ENCODE measurements around the gene ZNF268.

ZNF268 gene
- 13.2 to 20.9 (median 13.3) reads per million in 3 donors for total RNA-seq

DNA sequence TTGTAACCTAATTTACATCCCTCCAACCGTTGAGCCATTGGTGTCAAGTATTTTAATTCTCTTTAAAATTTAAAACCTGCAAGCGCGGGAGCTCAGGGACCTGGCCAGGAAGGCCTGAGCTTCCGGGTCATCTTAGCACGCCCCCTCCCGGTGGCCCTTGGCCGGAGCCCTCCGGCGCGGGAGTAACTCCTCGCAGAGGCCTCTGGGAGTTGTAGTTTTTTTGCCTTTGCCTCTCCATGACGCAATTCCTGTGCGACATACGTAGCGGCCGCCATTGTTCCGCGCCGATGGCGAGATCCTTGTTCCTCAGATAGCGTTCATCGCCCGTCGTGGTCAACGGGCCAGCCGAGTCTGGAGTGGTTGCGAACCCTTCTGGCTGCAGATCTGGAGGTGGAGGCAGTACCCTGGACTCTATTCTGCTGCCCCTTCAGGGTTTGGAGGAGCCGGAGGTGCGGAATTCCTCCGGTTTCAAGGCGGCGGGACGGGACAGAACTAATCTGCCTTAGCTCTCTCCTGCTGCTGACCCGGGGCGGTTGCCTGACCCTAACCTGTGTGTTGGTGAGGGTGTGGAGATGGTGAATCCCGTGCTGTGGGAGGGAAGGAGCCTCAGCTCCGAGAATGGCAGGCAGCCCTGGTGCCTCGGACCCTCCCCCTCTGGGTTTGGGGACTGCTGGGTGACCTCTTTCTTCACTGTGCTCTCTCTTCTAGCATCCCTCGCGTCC is at the start of gene ZNF268:
ZNF268 (plus strand) TSS at position 258 of the 722 bp plus-strand sequence. CDS start 503 bp downstream, outside the sequence.
- peaks cover 3% of the 10 kb centered on the region for H3K9me3 ChIP-seq (ENCODE audit: control insufficient read depth, low read length)
- peak within 1 kb of the TSS; percentile 86 for H3K4me3 ChIP-seq (ENCODE audit: insufficient read depth, low read depth, low read length, poor library complexity, severe bottlenecking)
- peak within 1 kb of the TSS; percentile 67 for H3K27ac ChIP-seq (ENCODE audit: insufficient read depth, low read length, poor library complexity, severe bottlenecking)
- peaks cover 32% of the 10 kb centered on the region for H3K36me3 ChIP-seq (ENCODE audit: control insufficient read depth, insufficient read depth, low read length)
- peaks cover 5% of the 10 kb centered on the region for H3K4me1 ChIP-seq (ENCODE audit: control insufficient read depth, insufficient read depth, low read length, poor library complexity, severe bottlenecking)
- DNase-seq = peak; percentile 65 to 79 (median 75)
- no peaks in the 10 kb centered on the region for H3K27me3 ChIP-seq (replicated peaks; ENCODE audit: control insufficient read depth, insufficient read depth, low read length, poor library complexity, severe bottlenecking)

DNA sequence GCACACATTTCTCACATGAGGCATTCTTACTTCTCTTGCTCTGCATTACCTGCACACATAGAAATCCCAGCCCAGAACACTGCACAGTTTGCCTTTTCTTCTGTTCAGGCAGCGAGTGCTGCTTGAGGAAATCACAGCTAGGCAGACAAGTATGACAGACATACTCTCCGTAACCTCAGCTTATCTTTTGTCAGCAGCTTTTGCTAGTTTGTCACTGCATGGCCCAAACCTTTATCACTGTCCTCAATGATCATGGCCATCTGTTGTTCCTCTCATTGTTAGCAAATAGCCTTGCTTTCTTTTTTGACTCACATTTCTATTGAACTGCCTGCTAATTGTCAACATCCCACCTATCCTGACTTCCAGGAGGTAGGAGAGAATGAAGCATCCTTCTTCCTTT is 45.5 kb upstream of the ZNF268 start:
- Histone ChIP-seq H3K4me1 (ENCODE audit: control insufficient read depth, insufficient read depth, low read length, poor library complexity, severe bottlenecking) (peaks cover 2% of the 10 kb centered on the region), H3K27me3 (replicated peaks; ENCODE audit: control insufficient read depth, insufficient read depth, low read length, poor library complexity, severe bottlenecking) (no peaks in the 10 kb centered on the region), H3K4me3 (ENCODE audit: insufficient read depth, low read depth, low read length, poor library complexity, severe bottlenecking) (no peak overlapping the region), H3K9me3 (ENCODE audit: control insufficient read depth, low read length) (peaks cover 32% of the 10 kb centered on the region), H3K36me3 (ENCODE audit: control insufficient read depth, insufficient read depth, low read length) (peaks cover 39% of the 10 kb centered on the region), H3K27ac (ENCODE audit: insufficient read depth, low read length, poor library complexity, severe bottlenecking) (no peak overlapping the region)
- no peak for DNase-seq

DNA sequence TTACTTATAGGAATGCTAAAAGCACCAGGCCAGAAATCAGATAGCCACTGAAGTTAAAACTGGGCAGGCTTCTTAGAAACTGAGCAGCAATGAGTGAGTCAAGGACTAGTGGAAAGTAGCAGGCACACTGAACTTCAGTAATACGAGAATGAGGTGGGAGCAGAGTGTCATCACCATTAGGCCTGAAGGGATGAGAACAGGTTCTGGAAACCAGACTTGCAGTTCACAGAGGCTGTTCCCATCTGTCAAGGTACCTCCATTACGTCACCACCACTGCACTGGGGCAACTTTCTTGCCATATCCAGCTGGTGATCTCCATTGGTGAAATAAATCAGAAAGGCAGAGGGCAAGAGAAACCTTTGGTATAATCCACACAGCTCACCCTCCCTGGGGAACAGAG is 35.3 kb upstream of the ZNF268 start:
- H3K9me3 ChIP-seq (ENCODE audit: control insufficient read depth, low read length) = peaks cover 23% of the 10 kb centered on the region

DNA sequence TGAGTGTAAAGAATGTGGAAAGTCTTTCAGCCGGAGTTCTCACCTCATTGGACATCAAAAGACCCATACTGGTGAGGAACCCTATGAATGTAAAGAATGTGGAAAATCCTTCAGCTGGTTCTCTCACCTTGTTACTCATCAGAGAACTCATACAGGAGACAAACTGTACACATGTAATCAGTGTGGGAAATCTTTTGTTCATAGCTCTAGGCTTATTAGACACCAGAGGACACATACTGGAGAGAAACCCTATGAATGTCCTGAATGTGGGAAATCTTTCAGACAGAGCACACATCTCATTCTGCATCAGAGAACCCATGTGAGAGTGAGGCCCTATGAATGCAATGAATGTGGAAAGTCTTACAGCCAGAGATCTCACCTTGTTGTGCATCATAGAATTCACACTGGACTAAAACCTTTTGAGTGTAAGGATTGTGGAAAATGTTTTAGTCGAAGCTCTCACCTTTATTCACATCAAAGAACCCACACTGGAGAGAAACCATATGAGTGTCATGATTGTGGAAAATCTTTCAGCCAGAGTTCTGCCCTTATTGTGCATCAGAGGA is 25.1 kb upstream of the ZNF268 start:
- H3K36me3 ChIP-seq (ENCODE audit: control insufficient read depth, insufficient read depth, low read length) = peaks cover 48% of the 10 kb centered on the region

More for the DNA sequence above, 35.3 kb upstream of the ZNF268 start:
- Histone ChIP-seq H3K4me3 (ENCODE audit: insufficient read depth, low read depth, low read length, poor library complexity, severe bottlenecking) (no peak overlapping the region), H3K27ac (ENCODE audit: insufficient read depth, low read length, poor library complexity, severe bottlenecking) (no peak overlapping the region), H3K27me3 (replicated peaks; ENCODE audit: control insufficient read depth, insufficient read depth, low read length, poor library complexity, severe bottlenecking) (no peaks in the 10 kb centered on the region), H3K36me3 (ENCODE audit: control insufficient read depth, insufficient read depth, low read length) (peaks cover 44% of the 10 kb centered on the region), H3K4me1 (ENCODE audit: control insufficient read depth, insufficient read depth, low read length, poor library complexity, severe bottlenecking) (no peaks in the 10 kb centered on the region)
- no peak for DNase-seq

DNA sequence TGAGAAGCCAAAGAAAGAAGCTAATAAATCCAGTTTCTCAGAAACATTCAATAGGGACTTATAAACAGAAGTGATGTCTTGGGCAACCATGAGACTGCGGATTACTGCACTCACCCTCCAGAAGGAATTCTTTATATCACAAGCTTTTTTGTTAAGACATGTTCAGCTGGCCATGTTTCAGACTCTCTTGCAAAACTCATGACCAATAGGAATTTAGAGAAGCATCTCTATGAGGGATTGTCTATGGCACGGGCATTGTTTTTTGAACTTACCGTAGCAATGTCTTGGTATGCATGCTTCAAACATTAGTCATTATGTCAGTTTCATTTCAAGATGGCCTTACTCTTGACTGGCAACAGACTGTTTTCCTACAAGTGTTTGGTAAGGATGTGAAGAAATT is 15.5 kb upstream of the ZNF268 start:
- H3K9me3 ChIP-seq (ENCODE audit: control insufficient read depth, low read length) = peaks cover 15% of the 10 kb centered on the region
- no peak overlapping the region for H3K4me3 ChIP-seq (ENCODE audit: insufficient read depth, low read depth, low read length, poor library complexity, severe bottlenecking)
- no peaks in the 10 kb centered on the region for H3K4me1 ChIP-seq (ENCODE audit: control insufficient read depth, insufficient read depth, low read length, poor library complexity, severe bottlenecking)
- DNase-seq = no peak
- H3K27me3 ChIP-seq (replicated peaks; ENCODE audit: control insufficient read depth, insufficient read depth, low read length, poor library complexity, severe bottlenecking) = no peaks in the 10 kb centered on the region
- no peak overlapping the region for H3K27ac ChIP-seq (ENCODE audit: insufficient read depth, low read length, poor library complexity, severe bottlenecking)
- H3K36me3 ChIP-seq (ENCODE audit: control insufficient read depth, insufficient read depth, low read length) = no peaks in the 10 kb centered on the region

More for the DNA sequence above, 25.1 kb upstream of the ZNF268 start:
- Histone ChIP-seq H3K4me1 (ENCODE audit: control insufficient read depth, insufficient read depth, low read length, poor library complexity, severe bottlenecking) (no peaks in the 10 kb centered on the region), H3K9me3 (ENCODE audit: control insufficient read depth, low read length) (peaks cover 75% of the 10 kb centered on the region), H3K27me3 (replicated peaks; ENCODE audit: control insufficient read depth, insufficient read depth, low read length, poor library complexity, severe bottlenecking) (no peaks in the 10 kb centered on the region), H3K27ac (ENCODE audit: insufficient read depth, low read length, poor library complexity, severe bottlenecking) (no peak overlapping the region), H3K4me3 (ENCODE audit: insufficient read depth, low read depth, low read length, poor library complexity, severe bottlenecking) (no peak overlapping the region)
- DNase-seq = no peak

DNA sequence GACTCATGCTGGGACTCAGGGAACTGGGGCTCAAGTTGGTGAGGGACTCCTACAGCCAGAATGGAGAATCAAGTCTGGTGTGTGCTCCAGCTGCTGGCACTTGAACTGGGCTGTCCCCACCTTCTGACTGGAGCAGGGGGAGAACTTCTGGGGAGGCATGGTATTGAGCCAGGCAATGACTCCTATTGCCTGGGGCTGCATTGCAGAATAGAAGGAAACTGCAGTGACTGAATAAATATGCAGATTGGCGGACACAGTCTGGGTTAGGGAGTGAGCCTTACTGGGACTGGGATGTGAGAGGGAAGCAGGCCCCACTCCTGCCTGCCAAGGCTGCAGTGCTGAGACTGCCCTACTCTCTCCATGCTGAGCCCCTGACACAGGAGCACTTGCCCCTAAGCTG is 8.8 kb upstream of the ZNF268 start:
- Histone ChIP-seq H3K27me3 (replicated peaks; ENCODE audit: control insufficient read depth, insufficient read depth, low read length, poor library complexity, severe bottlenecking) (no peaks in the 10 kb centered on the region), H3K4me3 (ENCODE audit: insufficient read depth, low read depth, low read length, poor library complexity, severe bottlenecking) (no peak overlapping the region), H3K9me3 (ENCODE audit: control insufficient read depth, low read length) (peaks cover 14% of the 10 kb centered on the region)

DNA sequence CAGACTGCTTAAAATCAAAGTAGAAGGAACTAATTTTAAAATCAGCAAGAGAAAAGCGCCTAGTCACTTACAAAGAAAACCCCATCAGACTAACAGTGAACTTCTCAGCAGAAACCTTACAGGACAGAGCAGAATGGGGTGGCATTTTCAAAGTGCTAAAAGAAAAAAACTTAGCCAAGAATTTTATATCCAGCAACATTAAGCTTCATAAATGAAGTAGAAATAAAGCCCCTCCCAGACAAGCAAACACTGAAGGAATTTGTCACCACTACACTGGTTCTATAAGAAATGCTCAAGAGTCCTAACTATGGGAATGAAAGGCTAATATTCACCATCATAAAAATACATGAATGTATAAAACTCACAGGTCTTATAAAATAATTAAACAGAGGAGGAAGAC is 6.4 kb upstream of the ZNF268 start:
- Histone ChIP-seq H3K9me3 (ENCODE audit: control insufficient read depth, low read length) (peaks cover 14% of the 10 kb centered on the region), H3K4me3 (ENCODE audit: insufficient read depth, low read depth, low read length, poor library complexity, severe bottlenecking) (no peak overlapping the region), H3K36me3 (ENCODE audit: control insufficient read depth, insufficient read depth, low read length) (no peaks in the 10 kb centered on the region), H3K4me1 (ENCODE audit: control insufficient read depth, insufficient read depth, low read length, poor library complexity, severe bottlenecking) (no peaks in the 10 kb centered on the region), H3K27me3 (replicated peaks; ENCODE audit: control insufficient read depth, insufficient read depth, low read length, poor library complexity, severe bottlenecking) (no peaks in the 10 kb centered on the region), H3K27ac (ENCODE audit: insufficient read depth, low read length, poor library complexity, severe bottlenecking) (no peak overlapping the region)
- DNase-seq = no peak

More for the DNA sequence above, 8.8 kb upstream of the ZNF268 start:
- Histone ChIP-seq H3K4me1 (ENCODE audit: control insufficient read depth, insufficient read depth, low read length, poor library complexity, severe bottlenecking) (no peaks in the 10 kb centered on the region), H3K36me3 (ENCODE audit: control insufficient read depth, insufficient read depth, low read length) (no peaks in the 10 kb centered on the region), H3K27ac (ENCODE audit: insufficient read depth, low read length, poor library complexity, severe bottlenecking) (no peak overlapping the region)
- no peak for DNase-seq

DNA sequence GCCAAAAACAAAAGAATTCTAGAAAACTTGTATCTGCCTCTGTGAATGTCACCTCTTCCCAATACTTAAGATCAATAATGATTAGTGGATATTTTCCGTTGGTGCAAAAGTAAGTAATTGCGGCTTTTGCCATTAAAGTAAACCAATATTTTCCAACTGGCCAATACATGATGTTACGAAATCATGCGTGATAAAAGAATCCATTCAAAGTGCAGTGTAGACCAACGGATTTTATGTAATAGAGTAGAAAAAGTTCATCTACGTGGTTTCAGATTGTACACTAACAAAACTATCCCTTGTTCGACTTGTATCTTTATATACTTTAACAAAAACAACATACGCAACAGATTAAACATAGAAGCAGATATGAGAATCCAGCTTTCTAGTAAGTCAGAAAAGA is 626 bp upstream of the ZNF268 start:
- DNase-seq = no peak
- no peaks in the 10 kb centered on the region for H3K27me3 ChIP-seq (replicated peaks; ENCODE audit: control insufficient read depth, insufficient read depth, low read length, poor library complexity, severe bottlenecking)
- peaks cover 5% of the 10 kb centered on the region for H3K4me1 ChIP-seq (ENCODE audit: control insufficient read depth, insufficient read depth, low read length, poor library complexity, severe bottlenecking)
- H3K27ac ChIP-seq (ENCODE audit: insufficient read depth, low read length, poor library complexity, severe bottlenecking) = no peak overlapping the region
- H3K9me3 ChIP-seq (ENCODE audit: control insufficient read depth, low read length) = no peaks in the 10 kb centered on the region
- no peak overlapping the region for H3K4me3 ChIP-seq (ENCODE audit: insufficient read depth, low read depth, low read length, poor library complexity, severe bottlenecking)
- peaks cover 25% of the 10 kb centered on the region for H3K36me3 ChIP-seq (ENCODE audit: control insufficient read depth, insufficient read depth, low read length)

DNA sequence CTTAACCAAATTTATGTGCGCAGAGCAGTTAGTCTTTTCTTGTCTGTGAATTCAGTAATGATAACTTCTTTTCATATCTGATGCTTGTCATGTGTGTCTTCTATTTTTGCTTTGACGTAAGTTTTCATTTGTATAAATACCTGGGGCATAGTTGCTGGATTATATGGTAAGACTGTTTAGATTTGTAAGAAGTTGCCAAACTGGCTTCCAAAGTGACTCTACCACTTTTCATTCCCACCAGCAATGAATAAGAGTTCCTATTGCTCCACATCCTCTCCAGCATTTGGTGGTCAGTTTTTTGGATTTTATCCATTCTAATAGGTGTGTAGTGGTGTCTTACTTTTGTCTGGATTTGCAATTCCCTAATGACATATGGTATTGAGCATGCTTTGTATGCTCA is 8.9 kb downstream of the ZNF268 start:
- Histone ChIP-seq H3K4me3 (ENCODE audit: insufficient read depth, low read depth, low read length, poor library complexity, severe bottlenecking) (no peak overlapping the region), H3K9me3 (ENCODE audit: control insufficient read depth, low read length) (peaks cover 62% of the 10 kb centered on the region), H3K4me1 (ENCODE audit: control insufficient read depth, insufficient read depth, low read length, poor library complexity, severe bottlenecking) (no peaks in the 10 kb centered on the region), H3K27me3 (replicated peaks; ENCODE audit: control insufficient read depth, insufficient read depth, low read length, poor library complexity, severe bottlenecking) (no peaks in the 10 kb centered on the region), H3K36me3 (ENCODE audit: control insufficient read depth, insufficient read depth, low read length) (peaks cover 97% of the 10 kb centered on the region), H3K27ac (ENCODE audit: insufficient read depth, low read length, poor library complexity, severe bottlenecking) (no peak overlapping the region)
- DNase-seq = no peak

DNA sequence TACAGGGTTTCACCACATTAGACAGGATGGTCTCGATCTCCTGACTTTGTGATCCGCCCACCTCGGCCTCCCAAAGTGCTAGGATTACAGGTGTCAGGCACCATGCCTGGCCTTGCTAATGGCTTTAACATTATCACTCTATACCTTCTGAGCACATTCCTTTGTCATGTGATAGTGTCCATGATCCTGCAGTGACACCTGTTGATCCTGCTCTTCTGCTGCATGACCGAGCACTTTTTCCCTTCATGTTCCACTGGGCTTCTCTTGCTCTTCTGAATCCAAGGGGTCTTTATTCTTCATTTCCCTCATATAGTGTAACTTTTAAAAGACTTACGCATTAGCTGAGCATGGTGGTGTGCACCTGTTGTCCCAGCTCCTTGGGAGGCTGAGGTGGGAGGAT is 11.6 kb downstream of the ZNF268 start:
- peaks cover 86% of the 10 kb centered on the region for H3K36me3 ChIP-seq (ENCODE audit: control insufficient read depth, insufficient read depth, low read length)

More for the DNA sequence above, 11.6 kb downstream of the ZNF268 start:
- Histone ChIP-seq H3K4me3 (ENCODE audit: insufficient read depth, low read depth, low read length, poor library complexity, severe bottlenecking) (no peak overlapping the region), H3K4me1 (ENCODE audit: control insufficient read depth, insufficient read depth, low read length, poor library complexity, severe bottlenecking) (no peaks in the 10 kb centered on the region), H3K9me3 (ENCODE audit: control insufficient read depth, low read length) (peaks cover 50% of the 10 kb centered on the region), H3K27me3 (replicated peaks; ENCODE audit: control insufficient read depth, insufficient read depth, low read length, poor library complexity, severe bottlenecking) (no peaks in the 10 kb centered on the region), H3K27ac (ENCODE audit: insufficient read depth, low read length, poor library complexity, severe bottlenecking) (no peak overlapping the region)
- no peak for DNase-seq

All from effector memory CD4-positive, alpha-beta T cell (primary cell).